HG02678 (cell line): ENCODE data around the gene PPY.
"Not testable (repeated sequence)": the region's sequence is repeated elsewhere in the genome, so short reads cannot be mapped to it uniquely, and the experiment has no call there.

Experiments
- ATAC-seq: cut with Tn5 transposase; IDR thresholded peaks from one replicate; pipeline ENCODE4 v1.9.1; 2021; ENCODE audit warnings: mild to moderate bottlenecking, moderate library complexity; ENCODE audit not compliant: unreplicated experiment

The PPY gene

DNA sequence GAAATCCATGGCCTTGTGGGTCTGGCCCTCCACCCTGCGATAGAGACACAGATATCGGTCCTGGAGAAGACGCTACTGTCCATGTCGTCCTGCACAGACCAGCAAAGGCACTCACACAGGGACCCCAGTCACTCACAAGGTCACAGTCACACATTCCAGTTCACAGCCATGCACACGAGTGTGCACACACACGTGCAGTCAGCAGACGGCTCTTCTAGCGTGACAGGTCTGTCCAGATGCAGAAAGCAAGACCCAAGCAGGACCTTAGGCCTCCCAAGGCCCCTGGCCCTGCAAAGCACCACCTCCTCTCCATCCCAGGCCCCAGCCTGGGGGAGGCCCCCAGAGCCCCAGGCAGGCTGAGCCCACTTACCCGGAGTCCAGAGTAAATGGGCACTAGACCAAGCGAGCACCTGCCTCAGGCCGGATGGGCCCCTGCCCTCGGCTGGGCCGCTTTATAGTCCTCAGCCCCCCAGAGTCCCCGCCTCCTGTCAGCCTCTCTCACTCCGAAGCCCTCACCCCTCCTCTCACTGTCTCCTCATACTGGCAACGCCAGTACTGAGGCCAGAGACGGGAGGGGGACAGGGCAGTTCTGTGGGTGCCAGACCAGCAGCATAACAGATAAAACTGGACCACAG lies at the start of gene PPY:
Gene PPY (minus strand): TSS at position 426 of the 635 bp plus-strand sequence. CDS start 822 bp downstream, outside the sequence.
- no peak for ATAC-seq

DNA sequence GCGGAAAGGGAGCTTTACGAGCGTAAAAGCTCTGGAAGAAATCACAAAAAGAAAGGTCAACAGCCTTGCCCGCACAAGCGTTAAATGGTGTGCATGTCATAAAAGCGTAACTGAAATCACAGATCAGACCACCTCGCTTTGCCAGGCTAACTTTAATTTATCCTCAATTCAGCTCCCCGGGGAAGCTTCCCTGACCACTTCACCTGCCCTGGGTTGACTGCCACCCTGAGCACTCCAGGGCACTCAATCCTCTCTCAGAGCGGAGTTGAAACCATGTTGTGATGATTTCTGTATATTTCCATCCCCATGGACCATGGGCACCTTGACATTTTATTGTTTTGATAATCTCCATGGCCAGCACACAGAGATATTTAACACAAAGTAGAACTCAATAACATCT lies 46.0 kb upstream of the PPY start:
- no peak for ATAC-seq

DNA sequence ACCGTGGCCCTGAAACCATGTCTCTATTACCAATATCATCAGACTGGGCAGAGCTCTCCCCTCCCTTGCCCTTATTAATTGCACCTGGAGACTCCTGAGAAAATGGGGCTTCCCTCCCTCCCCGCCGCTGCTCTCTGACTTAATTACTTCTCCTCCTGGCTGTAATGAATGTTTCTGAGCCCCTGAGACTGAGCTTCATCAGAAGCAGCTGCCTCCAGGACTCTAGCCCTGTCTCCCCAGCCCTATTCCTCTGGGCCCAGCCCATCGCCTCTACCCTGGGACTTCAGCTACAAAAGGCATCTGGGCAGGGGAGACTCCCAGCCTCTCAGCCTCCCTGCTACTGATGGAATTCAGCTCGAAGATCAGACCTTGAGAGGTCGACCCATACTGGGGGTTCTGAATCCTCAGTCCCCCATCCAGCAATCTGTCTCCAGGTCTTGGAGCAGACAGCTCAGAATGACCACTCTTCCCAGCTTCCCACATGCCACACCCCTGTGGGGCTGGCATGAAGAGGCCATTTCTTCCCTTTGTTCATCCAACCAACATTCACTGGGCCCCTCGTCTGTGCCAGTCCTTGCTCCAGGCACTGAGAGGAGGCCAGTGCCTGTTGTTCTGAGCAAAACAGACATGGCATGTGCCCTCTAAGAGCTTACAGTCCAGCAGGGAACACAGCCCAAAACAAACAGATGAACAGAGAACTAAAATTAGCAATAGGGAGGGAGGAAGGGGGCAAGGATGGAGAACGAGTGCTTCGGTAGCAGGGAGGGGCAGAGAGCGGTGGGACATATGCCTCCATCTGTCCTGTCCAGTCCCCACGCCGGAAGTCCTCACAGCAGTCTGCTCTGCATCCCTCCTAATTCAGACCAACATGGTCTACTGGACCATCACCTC lies 45.1 kb upstream of the PPY start:
- no peak for ATAC-seq

- ATAC-seq: no peak
These were observed 44.1 kb upstream of the PPY start for GRCh38 chr17:43986225-43986981.

DNA sequence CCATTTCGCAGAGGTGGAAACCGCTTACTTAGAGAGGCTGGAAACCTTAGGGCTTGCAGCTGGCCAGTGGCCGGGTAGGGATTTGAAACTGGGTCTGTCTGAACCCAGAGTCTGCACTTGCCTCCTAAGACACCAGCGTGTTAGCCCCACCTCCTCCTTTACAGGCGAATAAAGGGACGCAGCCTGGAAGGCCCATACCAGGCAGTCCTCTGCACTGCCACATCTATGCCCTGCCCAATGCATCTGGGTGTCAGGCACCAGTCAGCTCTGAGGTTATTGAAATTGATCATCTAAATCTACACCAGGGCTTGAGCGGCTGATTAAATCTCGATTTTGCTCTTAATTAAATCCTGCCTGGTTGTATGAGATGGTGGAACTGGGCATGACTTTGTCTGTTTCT lies 42.2 kb upstream of the PPY start:
- ATAC-seq: no peak

- ATAC-seq: no peak
These were observed 41.5 kb upstream of the PPY start for GRCh38 chr17:43983515-43984411.

DNA sequence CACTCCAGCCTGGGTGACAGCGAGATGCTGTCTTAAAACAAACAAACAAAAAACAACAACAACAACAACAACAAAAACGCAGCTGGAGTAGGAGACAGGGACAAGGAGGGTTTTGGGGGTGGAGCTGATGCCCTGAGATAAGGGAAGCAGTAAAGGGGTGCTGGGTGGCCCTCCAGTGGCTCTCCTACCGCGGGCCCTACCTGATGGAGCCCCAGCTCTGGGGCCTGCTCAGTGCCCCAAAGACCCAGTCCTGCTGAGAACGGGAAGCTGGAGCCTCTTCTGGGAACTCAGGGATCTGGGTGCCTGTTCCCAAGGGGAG lies 40.9 kb upstream of the PPY start:
- ATAC-seq: no peak

- ATAC-seq: no peak
These were observed 39.9 kb upstream of the PPY start for GRCh38 chr17:43982171-43982570.

- ATAC-seq: no peak
These were observed 37.4 kb upstream of the PPY start for GRCh38 chr17:43979671-43980070.

DNA sequence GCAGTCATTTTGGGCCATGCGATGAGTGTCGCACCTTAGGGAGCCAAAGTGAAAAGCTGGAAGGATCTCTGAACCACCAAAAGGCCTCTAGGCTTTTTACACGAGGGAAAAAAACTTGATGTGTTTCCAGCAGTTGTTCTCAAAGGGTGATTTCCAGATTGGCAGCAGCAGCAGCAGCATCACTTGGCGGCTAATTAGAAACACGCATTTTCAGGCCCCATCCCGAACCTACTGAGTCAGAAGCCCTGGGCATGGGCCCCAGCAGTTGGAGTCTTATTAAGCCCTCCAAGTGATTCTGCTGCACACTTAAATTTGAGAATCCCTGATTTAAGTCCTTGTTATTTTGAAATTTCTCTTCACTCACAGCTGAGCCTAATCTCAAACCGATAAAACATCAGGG lies 36.7 kb upstream of the PPY start:
- ATAC-seq: no peak

GRCh38 chr17:43978078-43978477 lies 35.8 kb upstream of the PPY start:
- ATAC-seq: no peak

DNA sequence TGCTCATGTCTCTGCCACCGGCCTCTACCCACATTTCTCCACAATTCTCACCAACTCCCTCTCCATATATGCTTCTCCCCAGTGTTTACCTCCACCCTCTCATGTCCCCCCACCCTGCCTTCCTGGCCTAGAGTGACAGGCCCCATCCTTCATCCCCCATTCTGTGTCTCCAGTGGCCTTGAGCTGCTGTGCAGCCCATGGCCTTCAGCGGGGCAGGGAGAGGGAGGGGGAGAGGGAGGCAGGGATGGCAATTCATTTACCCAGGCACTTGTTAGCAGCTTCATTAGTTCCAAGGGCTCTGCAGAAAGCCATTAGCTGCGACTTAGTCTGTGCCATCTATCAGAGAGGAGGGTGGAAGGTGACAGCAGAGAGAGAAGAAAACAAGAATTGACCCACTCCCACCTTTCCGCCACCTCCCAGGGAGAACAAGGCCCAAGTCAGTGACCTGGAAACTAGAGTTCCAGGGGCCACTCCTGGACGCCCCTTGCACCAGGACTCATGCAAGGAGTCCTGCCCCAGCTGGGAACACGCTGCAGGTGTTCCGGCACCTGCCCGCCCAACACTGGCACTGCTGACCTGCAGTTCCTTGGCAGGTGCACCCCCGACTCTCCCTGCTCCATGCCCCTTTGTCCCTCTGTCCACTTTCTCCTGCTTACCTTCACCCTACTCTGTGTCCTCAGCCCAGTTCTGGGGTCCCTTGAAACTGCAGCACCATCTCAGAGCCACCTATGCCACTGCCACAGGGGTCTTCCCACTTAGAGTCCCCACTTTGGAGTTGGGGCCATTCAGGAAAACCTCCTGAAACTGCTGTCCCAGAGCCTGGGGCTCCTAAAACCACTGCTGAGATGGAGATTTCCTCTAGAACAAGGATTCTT lies 34.9 kb upstream of the PPY start:
- no peak for ATAC-seq

DNA sequence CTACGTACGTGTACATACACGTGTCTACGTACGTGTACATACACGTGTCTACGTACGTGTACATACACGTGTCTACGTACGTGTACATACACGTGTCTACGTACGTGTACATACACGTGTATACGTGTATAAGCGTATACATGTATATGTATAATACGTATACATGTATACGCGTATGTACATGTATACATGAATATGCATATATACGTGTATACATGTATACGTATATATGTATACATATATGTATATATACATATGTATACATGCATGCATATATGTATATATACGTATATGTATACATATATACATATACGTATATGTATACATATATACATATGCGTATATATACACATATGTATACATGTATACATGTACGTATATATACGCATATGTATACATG lies 33.6 kb upstream of the PPY start:
- no peak for ATAC-seq

DNA sequence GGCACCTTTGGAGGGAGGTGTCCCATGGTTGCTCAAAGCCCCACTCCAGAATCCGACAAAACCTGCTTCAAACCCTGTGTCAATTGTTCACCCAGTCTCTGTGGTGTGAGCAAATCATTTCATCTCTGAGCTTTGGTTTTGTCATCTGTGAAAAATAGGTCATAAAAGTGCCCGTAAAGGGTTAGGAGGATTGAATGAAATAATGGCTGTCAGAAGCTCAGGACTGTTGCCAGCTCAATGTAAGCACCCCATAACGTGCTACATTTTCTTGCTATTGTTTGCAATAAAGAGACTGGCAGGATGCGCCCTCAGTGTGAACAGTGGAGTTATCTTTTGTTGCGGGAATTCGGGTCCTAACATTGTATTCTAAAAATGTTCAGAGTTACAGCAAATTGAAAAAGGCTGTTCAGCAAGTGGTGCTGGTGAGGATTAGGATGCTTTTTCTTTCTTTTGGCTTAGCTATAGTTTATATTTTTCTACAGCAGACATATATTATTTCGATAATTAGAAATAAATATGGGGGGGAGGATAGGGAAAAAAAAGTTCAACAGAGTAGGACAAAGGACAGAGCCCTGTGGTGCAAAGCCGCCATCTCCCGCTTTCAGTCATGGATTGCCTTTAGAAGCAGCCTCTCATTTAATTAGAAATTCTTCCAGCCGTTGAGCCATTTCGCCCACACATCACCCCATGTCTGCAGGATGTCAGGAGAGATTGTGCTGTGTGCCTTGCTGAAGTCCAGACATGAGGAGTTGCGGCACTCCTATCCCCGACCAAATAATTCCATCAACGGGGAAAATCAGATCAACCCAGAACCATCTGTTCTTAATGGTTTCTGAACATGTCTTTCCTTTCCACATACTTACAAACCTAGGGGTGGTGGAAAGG lies 32.3 kb upstream of the PPY start:
- ATAC-seq: no peak

- not testable (repeated sequence) for ATAC-seq
These were observed 30.4 kb upstream of the PPY start for GRCh38 chr17:43972444-43973212.

DNA sequence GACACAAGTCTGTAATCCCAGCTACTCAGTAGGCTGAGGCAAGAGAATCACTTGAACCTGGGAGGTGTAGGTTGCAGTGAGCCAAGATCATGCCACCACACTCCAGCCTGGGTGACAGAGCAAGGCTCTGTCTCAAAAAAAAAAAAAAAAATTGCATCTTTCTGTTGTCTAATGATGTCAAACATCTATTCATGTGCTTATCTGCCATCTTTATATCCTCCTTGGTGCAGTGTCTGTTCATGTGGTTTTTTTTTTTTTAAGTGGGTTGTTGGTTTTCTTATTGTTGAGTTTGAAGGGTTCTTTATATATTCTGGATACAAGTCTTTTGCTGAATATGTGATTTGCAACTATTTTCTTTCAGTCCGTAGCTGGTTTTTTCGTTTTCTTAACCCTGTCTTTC lies 29.2 kb upstream of the PPY start:
- not testable (repeated sequence) for ATAC-seq

DNA sequence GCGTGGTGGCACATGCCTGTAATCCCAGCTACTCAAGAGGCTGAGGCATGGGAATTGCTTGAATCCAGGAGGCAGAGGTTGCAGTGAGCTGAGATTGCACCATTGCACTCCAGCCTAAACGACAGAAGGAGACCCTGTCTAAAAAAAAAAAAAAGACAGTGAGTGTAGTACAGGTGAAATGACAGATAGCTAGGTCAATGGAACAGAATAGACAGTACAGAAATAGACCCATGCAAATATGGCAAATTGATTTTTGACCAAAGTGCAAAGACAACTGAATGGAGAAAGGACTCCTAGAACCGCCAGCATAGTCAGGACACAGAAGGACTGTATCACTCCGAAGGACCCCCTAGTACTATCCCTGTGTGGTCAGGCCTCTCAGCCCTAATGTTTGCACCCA lies 28.1 kb upstream of the PPY start:
- no peak for ATAC-seq

DNA sequence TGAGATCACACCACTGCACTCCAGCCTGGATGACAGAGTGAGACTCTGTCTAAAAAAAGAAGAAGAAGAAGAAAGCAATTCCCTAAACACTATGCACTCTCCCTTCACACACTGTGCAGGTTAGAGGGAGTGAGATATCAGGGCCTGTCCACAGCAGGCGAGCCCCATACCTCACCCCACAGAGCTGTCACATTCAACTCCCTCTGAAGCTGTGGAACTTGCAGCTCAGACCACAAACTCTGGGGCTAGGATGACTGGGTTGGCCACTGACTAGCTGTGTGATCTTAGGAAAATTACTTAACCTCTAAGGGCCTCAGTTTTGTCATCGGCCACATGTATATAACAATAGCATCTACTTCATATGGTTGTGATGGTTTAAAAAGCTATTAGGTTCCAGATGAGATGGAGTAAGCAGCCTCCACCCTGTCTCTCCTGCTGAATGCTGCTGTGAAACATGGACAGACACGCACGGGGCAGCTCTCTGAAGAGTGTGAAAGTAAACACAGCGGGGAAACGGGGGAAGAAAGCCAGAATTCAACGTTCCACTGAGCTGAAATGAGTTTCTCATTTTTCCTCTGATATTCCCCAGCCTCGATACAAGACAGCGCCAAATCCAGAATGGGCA lies 25.1 kb upstream of the PPY start:
- no peak for ATAC-seq
